ENCODE measurements around the gene TRAK1. TPM values are rescaled to one million over a fixed set of nuclear protein-coding genes. Genes with fewer than 3 reads are reported as not detected.

Gene TRAK1
- total RNA-seq, 2 experiments from 2014 or later, result 18.3 to 19.1 TPM

- no peak for DNase-seq
- H3K27me3 Mint-ChIP-seq (ENCODE audit: low read depth), result no peaks in the 10 kb centered on the region
- no peak overlapping the region for H3K27ac Mint-ChIP-seq
- H3K4me1 Mint-ChIP-seq (ENCODE audit: low read depth), result peaks cover 3% of the 10 kb centered on the region
- intact Hi-C loops (cut with micrococcal nuclease), result no loop called here
- CTCF ChIA-PET, result interaction anchor here (1.2 kb wide), 1 partner anchor 58 kb away, joined by 7 read pairs; no protein-coding TSS in a partner anchor
- H3K9me3 Mint-ChIP-seq, result no peaks in the 10 kb centered on the region
- H3K36me3 Mint-ChIP-seq (ENCODE audit: low read depth), result peaks cover 7% of the 10 kb centered on the region
- no peak overlapping the region for H3K4me3 Mint-ChIP-seq
These were observed 42.5 kb downstream of the TRAK1 start for GRCh38 chr3:42133500-42134298.

DNA sequence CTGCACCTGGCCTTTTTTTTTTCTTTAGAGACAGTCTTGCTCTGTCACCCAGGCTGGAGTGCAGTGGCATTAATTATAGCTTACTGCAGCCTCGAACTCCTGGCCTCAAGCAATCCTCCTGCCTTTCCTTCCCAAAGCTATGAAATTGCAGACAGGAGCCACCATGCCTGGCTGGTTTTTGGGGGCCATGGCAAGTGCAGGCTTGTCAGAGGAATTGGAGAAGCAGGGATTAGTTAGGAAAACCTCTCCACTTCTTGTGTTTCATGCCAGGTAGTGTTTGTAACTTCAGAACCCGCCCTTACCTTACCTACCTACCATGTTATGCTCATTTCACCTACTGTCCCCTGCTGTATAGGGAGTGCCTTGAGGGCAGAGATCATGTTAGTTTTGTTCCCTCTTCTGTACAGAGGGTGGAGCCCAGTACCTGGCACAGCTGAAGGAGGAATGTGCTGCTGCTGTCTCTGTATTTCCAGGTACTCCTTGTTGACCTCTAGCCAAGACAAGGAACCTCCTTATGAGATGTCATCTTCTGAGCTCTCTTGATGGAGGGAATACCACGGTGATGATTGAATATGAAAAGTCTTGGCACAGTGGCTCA lies 43.8 kb downstream of the TRAK1 start:
- CTCF ChIA-PET, result interaction anchor here (0.6 to 1.2 kb wide), 3 partner anchors 48 to 58 kb away, joined by 3 to 7 read pairs (median 5); no protein-coding TSS in a partner anchor
- Mint-ChIP-seq H3K4me1 (ENCODE audit: low read depth) (no peaks in the 10 kb centered on the region), H3K27ac (no peak overlapping the region), H3K9me3 (no peaks in the 10 kb centered on the region), H3K4me3 (no peak overlapping the region), H3K27me3 (ENCODE audit: low read depth) (no peaks in the 10 kb centered on the region), H3K36me3 (ENCODE audit: low read depth) (peaks cover 7% of the 10 kb centered on the region)
- intact Hi-C loops (cut with micrococcal nuclease), result no loop called here
- no peak for DNase-seq

GRCh38 chr3:42139621-42140453 lies 48.7 kb downstream of the TRAK1 start:
- Mint-ChIP-seq H3K9me3 (no peaks in the 10 kb centered on the region), H3K4me3 (no peak overlapping the region), H3K36me3 (ENCODE audit: low read depth) (peaks cover 3% of the 10 kb centered on the region), H3K27ac (no peak overlapping the region), H3K4me1 (ENCODE audit: low read depth) (no peaks in the 10 kb centered on the region), H3K27me3 (ENCODE audit: low read depth) (no peaks in the 10 kb centered on the region)
- intact Hi-C loops (cut with micrococcal nuclease), result no loop called here
- CTCF ChIA-PET, result no interaction called here
- no peak for DNase-seq

GRCh38 chr3:42140665-42141203 lies 49.6 kb downstream of the TRAK1 start:
- intact Hi-C loops (cut with micrococcal nuclease), result no loop called here
- Mint-ChIP-seq H3K4me1 (ENCODE audit: low read depth) (no peaks in the 10 kb centered on the region), H3K36me3 (ENCODE audit: low read depth) (peaks cover under 1% of the 10 kb centered on the region), H3K9me3 (no peaks in the 10 kb centered on the region), H3K4me3 (no peak overlapping the region), H3K27ac (no peak overlapping the region), H3K27me3 (ENCODE audit: low read depth) (no peaks in the 10 kb centered on the region)
- CTCF ChIA-PET, result no interaction called here
- DNase-seq, result no peak

DNA sequence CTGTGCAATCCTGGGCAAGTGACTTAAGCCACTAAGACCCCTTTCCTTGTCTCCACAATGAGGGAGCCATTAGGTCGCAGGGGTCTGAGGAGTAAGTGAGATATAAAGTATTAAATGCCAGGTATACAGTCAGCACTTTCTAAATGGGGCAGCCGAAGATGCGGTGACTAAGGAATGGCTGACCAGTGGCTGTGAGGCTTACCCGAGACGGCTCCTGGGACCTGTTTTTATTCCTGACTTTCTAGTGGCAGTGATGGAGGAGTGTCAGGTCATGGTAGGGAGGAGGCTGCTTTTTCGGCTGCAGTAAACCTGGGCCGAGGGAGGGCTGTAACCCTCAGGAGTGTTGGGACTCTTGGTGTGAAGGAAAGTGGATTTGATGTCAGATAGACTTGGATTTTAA lies 52.3 kb downstream of the TRAK1 start:
- Mint-ChIP-seq H3K27me3 (ENCODE audit: low read depth) (no peaks in the 10 kb centered on the region), H3K27ac (no peak overlapping the region), H3K4me3 (no peak overlapping the region), H3K9me3 (no peaks in the 10 kb centered on the region), H3K36me3 (ENCODE audit: low read depth) (no peaks in the 10 kb centered on the region), H3K4me1 (ENCODE audit: low read depth) (peaks cover under 1% of the 10 kb centered on the region)
- CTCF ChIA-PET, result interaction anchor here (0.6 kb wide), 1 partner anchor 42 kb away, joined by 3 read pairs; no protein-coding TSS in a partner anchor
- no peak for DNase-seq
- intact Hi-C loops (cut with micrococcal nuclease), result no loop called here

DNA sequence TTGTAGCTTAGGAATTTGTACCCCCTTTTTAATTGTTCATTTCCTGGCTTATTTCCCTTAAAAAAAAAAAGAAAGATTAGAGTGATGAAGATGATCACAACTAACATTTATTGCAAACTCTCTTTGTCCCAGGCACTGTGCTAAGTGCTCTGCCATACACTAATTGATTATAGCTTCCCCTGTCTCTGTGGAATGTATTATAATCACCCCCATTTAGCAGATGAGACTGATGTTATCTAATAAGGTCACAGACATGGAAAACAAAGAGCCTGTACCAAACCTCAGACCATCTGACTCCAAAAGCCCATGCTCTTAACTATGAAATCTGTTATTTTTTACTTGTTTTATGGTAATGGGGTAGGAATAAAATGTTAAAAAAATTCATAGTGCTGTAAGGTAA lies 53.1 kb downstream of the TRAK1 start:
- no peaks in the 10 kb centered on the region for H3K27me3 Mint-ChIP-seq (ENCODE audit: low read depth)
- no peak for DNase-seq
- CTCF ChIA-PET, result interaction anchor here (1.6 kb wide), 1 partner anchor 47 kb away, joined by 8 read pairs; no protein-coding TSS in a partner anchor
- H3K36me3 Mint-ChIP-seq (ENCODE audit: low read depth), result no peaks in the 10 kb centered on the region
- H3K4me3 Mint-ChIP-seq, result no peak overlapping the region
- no peak overlapping the region for H3K27ac Mint-ChIP-seq
- intact Hi-C loops (cut with micrococcal nuclease), result no loop called here
- peaks cover 6% of the 10 kb centered on the region for H3K4me1 Mint-ChIP-seq (ENCODE audit: low read depth)
- H3K9me3 Mint-ChIP-seq, result no peaks in the 10 kb centered on the region

- H3K4me3 Mint-ChIP-seq, result no peak overlapping the region
- H3K27ac Mint-ChIP-seq, result no peak overlapping the region
- H3K4me1 Mint-ChIP-seq (ENCODE audit: low read depth), result peaks cover 6% of the 10 kb centered on the region
- no peak for DNase-seq
- CTCF ChIA-PET, result no interaction called here
- no peaks in the 10 kb centered on the region for H3K9me3 Mint-ChIP-seq
- intact Hi-C loops (cut with micrococcal nuclease), result no loop called here
- H3K27me3 Mint-ChIP-seq (ENCODE audit: low read depth), result no peaks in the 10 kb centered on the region
- H3K36me3 Mint-ChIP-seq (ENCODE audit: low read depth), result no peaks in the 10 kb centered on the region
These were observed 57.1 kb downstream of the TRAK1 start for GRCh38 chr3:42148086-42148848.

GRCh38 chr3:42148982-42149432 lies 57.9 kb downstream of the TRAK1 start:
- Mint-ChIP-seq H3K9me3 (no peaks in the 10 kb centered on the region), H3K4me1 (ENCODE audit: low read depth) (peaks cover 6% of the 10 kb centered on the region), H3K4me3 (no peak overlapping the region), H3K36me3 (ENCODE audit: low read depth) (no peaks in the 10 kb centered on the region), H3K27me3 (ENCODE audit: low read depth) (no peaks in the 10 kb centered on the region), H3K27ac (no peak overlapping the region)
- intact Hi-C loops (cut with micrococcal nuclease), result no loop called here
- DNase-seq, result no peak
- CTCF ChIA-PET, result no interaction called here

DNA sequence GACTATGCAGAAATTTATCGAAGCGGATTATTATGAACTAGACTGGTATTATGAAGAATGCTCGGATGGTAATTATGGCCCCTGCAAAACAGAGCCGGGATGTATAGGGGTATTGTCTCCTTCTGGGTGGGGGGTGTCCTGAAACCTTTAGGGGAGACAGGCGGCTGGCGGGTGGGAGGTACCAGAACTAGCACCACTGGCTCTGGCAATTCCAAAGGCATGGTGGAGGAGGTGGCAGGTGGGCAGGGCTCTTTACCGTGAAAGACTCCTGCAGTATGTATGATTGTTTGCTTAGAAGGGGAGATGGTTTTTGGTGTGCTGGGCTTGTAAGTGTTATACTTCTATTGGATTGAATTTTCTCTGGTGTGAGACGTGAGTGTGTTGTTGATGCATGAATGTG lies 58.4 kb downstream of the TRAK1 start:
- no peak overlapping the region for H3K4me3 Mint-ChIP-seq
- no peaks in the 10 kb centered on the region for H3K27me3 Mint-ChIP-seq (ENCODE audit: low read depth)
- no peaks in the 10 kb centered on the region for H3K36me3 Mint-ChIP-seq (ENCODE audit: low read depth)
- no peak overlapping the region for H3K27ac Mint-ChIP-seq
- H3K4me1 Mint-ChIP-seq (ENCODE audit: low read depth), result peaks cover 6% of the 10 kb centered on the region
- DNase-seq, result no peak
- CTCF ChIA-PET, result no interaction called here
- intact Hi-C loops (cut with micrococcal nuclease), result no loop called here
- no peaks in the 10 kb centered on the region for H3K9me3 Mint-ChIP-seq

GRCh38 chr3:42149975-42150374 lies 58.8 kb downstream of the TRAK1 start:
- no peak overlapping the region for H3K27ac Mint-ChIP-seq
- no peaks in the 10 kb centered on the region for H3K9me3 Mint-ChIP-seq
- H3K4me3 Mint-ChIP-seq, result no peak overlapping the region
- intact Hi-C loops (cut with micrococcal nuclease), result no loop called here
- no peaks in the 10 kb centered on the region for H3K36me3 Mint-ChIP-seq (ENCODE audit: low read depth)
- peaks cover 6% of the 10 kb centered on the region for H3K4me1 Mint-ChIP-seq (ENCODE audit: low read depth)
- DNase-seq, result no peak
- CTCF ChIA-PET, result no interaction called here
- no peaks in the 10 kb centered on the region for H3K27me3 Mint-ChIP-seq (ENCODE audit: low read depth)

DNA sequence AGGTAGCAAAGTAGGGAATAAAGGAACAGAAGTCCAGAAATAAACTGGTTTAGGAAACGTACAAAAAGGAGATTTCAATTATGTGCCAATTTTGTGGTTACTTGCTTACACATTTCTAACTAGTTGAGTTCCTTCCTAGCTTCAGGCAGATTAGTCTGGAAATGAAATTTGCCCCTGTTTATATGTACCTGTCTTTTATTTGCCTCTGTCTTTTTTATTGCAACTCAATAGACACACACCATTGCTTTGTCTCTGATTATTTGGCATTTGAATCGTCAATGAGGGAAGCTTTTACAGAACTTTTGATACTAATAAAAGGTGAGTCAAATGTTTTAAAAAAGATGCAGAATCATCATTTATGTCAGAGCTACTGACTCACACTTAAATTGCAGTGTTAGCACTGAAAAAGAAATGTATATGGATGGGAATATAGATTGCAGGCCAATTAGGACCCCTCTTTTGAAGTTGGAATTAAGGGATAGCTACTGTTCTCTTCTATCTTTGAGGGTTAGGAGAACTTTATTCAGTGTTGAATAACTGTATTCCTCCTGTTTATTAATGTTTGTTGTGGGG lies 60.5 kb downstream of the TRAK1 start:
- no peaks in the 10 kb centered on the region for H3K9me3 Mint-ChIP-seq
- intact Hi-C loops (cut with micrococcal nuclease), result no loop called here
- CTCF ChIA-PET, result no interaction called here
- H3K36me3 Mint-ChIP-seq (ENCODE audit: low read depth), result no peaks in the 10 kb centered on the region
- H3K27me3 Mint-ChIP-seq (ENCODE audit: low read depth), result no peaks in the 10 kb centered on the region
- H3K4me3 Mint-ChIP-seq, result no peak overlapping the region
- H3K4me1 Mint-ChIP-seq (ENCODE audit: low read depth), result peaks cover 6% of the 10 kb centered on the region
- no peak overlapping the region for H3K27ac Mint-ChIP-seq
- no peak for DNase-seq

All from activated naive CD4-positive, alpha-beta T cell treated with anti-CD3 and anti-CD28 coated beads for 36 hours (primary cell).